ELF-1 (cell line): ENCODE data around the gene SFXN2.
"Not testable (repeated sequence)": the region's sequence is repeated elsewhere in the genome, so short reads cannot be mapped to it uniquely, and the experiment has no call there.

Source experiments
- DNase-seq: peaks from one replicate; pipeline ENCODE4 v3.0.0-alpha.2; 2016; ENCODE audit warnings: low read depth, low spot score

SFXN2 gene

DNA sequence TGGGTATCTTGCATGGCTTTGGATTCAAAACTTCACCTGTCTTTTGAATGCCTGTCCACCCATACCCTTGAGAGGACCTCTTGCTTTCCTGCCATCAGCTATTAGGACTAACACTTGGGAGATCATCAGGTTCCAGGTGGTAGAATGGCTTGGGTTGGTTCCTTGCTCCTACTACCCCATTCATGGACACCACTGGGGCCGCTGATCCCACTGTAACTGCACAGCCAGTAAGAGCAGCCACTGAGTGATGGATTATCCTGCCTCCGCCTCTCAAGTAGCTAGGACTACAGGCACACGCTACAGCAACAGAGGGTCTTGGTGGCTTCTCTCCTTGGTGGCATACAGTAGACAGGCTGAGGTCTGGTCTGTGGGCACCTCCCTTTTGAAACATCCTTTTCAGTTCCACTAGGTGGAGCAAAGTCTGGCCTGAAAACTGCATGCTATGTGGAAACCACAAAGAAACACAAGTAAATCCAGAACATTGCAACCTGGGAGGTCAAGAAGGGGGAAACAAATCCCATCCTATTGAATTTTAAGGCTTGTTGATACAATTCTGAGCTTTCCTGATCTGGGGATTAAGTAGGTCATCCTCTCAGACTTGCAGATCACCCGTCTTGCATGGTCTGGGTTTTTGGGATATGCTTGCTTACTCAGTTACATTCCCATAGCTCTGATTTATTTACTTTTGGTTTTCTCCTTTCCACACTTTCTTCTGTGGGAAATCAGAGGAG, 38.7 kb downstream of the SFXN2 start:
- peak; percentile 75 for DNase-seq

DNA sequence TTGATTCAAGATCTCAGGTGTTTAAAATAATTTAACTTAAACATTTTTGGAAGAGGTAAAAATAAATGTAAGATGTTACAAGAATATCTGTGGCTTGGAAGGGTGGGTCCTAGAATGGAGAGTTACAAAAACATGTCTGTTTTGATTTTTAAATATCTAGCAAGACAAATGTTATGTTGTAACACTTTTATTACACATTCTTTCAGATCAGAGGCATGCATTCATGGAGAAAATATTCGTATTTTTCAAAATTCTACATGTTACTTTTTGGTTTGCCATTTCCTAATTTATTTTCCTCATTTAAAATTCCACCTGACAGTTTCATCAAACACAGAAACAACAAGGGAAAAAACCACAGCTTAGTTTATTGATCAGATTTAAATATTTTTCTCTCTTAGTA, 39.3 kb downstream of the SFXN2 start:
- DNase-seq, result no peak

DNA sequence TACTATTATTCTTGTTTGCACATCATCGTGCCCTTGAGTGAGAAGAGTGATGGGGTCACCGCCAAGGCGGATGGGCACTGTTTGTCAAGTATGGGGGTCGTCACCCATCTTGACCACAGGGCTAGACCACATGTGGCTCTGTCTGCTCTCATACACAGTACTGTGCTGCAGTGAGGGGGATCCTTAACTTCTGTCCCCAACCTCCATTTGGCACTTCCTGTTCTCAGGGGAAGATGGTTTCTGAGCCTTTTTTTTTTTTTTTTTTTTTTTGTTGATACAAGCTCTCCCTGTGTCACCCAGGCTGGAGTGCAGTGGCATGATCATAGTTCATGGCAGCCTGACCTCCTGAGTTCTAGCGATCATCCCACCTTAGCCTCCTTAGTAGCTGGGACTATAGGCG, 42.9 kb downstream of the SFXN2 start:
- no peak for DNase-seq

DNA sequence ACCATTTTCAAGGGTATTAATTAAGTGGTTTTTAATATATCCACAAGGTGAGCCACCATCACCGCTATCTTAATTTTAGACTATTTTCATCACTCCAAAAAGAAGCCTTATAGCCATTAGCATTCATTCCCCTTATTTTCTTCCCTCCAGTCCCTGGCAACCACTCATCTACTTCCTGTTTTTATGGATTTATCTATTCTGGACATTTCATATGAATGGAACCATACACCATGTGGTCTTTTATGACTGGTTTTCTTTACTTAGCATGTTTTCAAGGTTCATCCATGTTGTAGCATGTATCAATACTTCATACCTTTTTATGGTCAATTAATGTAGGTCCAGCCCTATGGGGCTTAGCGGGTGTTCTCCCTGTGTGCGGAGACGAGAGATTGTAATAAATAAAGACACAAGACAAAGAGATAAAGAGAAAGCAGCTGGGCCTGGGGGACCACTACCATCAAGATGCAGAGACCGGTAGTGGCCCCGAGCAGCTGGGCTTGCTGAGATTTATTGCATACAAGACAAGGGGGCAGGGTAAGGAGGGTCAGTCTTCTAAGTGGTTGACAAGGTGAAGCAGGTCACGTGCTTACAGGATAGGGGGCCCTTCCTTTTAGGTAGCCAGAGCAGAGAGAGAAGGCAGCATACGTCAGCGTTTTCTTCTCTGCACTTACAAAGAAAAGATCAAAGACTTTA, 44.0 kb downstream of the SFXN2 start:
- DNase-seq, result peak; percentile 81

DNA sequence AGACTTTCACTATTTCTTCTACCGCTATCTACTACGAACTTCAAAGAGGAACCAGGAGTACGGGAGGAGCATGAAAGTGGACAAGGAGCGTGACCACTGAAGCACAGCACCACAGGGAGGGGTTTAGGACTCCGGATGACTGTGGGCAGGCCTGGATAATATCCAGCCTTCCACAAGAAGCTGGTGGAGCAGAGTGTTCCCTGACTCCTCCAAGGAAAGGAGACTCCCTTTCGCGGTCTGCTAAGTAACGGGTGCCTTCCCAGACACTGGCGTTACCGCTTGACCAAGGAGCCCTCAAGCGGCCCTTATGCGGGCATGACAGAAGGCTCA, 44.5 kb downstream of the SFXN2 start:
- not testable (repeated sequence) for DNase-seq

DNA sequence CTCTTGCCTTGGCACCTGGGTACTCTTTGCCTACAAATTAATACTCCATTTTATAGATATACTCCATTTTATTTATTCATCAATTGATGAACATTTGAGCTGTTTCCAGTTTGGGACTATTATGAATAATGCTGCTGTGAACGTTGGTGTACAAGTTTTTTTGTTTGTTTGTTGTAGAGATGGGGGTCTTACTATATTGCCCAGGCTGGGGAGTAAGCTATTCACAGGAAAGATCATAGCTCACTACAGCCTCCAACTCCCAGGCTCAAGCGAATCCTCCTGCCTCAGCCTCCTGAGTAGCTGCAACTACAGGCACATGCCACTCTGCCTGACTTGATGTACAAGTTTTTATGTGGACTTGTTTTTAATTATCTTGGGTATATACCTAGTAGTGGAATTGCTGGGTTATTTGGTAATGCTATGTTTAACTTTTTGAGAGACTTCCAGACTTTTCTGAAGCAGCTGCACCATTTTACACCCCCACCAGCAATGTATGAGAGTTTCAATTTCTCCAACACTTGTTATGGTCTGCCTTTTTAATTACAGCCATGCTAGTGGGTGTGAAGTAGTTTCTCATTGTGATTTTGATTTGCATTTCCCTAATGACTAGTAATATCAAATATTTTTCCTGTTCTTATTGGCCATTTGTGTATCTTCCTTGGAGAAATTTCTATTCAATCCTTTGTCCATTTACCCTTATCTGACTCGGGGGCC, 45.2 kb downstream of the SFXN2 start:
- no peak for DNase-seq

DNA sequence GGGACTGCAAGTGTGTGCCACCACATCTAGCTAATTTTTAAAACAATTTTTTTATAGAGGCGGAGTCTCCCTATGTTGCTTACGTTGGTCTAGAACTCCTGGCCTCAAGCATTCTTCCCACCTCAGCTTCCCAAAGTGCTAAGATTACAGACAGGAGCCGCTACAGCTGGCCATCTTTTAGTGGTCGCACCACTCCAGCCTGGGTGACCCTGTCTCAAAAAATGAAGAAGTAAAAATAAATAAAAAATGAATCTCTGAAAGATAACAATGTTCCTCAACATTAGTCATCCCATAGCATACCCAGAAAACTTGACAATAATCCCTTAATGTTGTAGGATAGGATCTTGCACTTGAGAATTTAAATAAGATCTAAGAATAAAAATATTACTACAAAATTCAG, 47.5 kb downstream of the SFXN2 start:
- no peak for DNase-seq

DNA sequence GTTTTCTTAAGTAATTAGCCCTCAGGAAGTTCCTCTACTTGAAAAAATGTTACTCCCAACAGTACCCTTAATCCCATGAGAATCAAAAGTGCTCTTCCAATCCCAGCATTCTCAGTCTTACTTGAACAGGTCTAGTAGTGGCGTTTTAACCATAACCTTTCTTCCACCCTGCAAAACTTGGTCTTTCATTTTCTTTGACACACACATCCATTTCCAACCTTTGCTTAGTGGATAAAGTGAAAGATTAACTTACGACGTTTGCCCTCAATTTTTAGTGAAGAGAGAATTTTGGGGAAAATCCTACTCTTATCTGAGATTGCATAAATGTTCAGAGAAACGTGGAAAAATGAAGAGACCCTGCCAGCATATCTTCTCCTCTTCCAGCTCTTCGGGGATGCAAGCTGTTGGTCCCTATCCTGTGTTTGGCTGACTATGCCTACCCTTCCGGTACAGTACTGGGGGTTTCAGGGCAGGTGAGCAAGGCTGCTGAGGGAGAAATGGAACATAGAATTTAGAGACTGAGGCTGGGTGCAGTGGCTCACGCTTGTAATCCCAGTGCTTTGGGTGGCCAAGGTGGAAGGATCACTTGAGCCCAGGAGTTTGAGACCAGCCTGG, 48.1 kb downstream of the SFXN2 start:
- DNase-seq, result no peak

DNA sequence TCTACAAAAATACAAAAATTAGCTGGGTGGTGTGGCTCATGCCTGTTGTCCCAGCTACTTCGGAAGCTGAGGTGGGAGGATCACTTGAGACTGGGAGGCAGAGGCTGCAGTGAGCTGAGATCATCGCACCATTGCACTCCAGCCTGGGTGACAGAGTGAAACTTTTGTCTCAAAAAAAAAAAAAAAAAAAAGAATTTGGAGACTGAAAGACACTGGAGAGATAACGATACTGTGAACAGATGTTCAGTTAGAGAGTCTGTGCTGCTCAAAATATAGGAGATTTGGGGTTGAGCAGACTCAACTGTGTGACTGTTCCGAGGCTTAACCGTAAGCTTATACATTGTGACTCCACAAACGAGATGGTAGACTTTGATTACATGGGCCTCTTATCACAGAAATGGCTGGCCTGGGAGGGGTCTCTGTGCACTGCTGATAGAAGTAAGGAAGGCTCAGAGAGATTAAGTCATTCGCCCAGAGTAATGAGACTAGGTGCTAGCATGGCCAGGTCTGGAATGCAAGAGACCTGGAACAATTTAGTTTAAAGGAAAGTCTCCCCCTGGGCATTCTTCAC, 48.7 kb downstream of the SFXN2 start:
- DNase-seq, result peak; percentile 63

DNA sequence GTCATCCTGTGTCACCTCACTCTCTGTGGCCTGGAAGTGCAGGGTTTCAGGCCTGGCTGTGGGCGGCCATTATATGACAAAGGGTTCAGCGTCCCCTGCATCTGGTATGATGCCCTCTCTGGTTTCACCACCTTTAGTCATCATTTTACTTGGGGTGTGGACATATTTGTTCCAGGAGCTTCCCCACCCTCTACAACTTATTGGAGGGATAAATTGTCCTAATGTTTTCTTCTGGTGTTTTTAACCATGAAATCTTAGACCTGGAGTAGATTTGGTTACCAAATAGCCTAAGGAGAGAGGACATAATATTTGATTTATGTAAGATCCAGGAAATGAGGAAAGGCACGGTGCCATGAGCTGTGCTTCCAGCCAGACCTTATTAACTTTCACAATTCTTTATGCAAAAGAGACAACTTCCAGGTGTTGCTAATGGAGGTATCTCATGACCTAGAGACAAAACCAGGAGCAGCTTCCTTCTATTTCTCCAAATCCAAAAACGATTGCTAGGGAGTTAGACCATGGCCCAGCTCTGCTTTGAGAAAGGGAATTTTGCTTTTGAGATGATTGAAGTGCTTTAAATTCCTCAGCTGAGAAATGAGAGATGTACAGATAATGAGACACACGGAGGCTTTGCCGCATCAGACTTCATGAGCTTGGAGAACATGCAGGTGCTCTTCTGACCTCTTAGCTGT, 50.2 kb downstream of the SFXN2 start:
- no peak for DNase-seq

DNA sequence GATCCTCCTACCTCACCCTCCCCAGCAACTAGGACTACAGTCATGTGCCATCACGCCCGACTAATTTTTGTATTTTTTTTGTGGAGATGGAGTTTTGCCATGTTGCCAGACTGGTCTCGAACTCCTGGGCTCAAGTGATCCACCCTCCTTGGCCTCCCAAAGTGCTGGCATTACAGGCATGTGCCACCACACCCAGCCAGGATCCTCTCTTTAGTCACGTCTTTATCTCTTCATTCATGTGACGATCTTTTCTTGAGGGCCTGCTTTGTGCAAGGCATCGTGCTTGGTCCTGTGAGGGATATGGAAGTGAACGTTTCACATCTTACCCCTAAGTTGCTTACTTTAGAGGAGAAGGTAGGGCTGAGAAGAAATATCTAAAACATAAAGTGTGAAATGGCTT, 50.9 kb downstream of the SFXN2 start:
- no peak for DNase-seq

DNA sequence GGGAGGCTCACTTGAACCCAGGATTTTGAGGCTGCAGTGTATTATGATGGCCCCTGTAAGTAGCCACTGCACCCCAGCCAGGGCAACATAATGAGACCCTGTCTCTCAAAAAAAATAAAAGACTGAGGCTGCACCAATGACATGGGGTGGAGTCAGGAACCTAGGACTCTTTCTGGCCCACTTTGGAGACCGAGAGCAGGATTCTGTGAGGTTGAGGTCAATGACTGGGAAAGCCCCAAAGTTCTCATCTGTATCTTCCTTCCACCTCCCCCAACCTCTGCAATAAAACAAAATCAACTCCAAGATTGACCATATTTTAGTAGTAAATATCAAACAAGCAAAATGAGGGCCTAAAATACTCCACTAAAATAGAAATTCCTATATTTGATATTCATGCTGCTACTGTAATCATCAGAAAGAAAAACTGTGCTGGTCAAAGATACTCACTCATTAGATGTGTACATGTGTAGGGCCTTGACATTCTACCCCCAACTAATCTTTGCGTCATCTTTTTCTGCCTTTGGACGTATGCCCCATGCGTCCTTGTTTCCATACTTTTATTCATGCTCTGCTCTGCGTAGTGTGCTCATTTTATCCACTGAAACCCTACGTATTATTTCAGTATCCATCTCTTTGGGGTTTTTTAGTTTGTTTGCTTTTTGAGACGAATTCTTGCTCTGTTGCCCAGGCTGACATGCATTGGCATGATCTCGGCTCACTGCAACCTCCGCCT, 53.2 kb downstream of the SFXN2 start:
- DNase-seq, result no peak

DNA sequence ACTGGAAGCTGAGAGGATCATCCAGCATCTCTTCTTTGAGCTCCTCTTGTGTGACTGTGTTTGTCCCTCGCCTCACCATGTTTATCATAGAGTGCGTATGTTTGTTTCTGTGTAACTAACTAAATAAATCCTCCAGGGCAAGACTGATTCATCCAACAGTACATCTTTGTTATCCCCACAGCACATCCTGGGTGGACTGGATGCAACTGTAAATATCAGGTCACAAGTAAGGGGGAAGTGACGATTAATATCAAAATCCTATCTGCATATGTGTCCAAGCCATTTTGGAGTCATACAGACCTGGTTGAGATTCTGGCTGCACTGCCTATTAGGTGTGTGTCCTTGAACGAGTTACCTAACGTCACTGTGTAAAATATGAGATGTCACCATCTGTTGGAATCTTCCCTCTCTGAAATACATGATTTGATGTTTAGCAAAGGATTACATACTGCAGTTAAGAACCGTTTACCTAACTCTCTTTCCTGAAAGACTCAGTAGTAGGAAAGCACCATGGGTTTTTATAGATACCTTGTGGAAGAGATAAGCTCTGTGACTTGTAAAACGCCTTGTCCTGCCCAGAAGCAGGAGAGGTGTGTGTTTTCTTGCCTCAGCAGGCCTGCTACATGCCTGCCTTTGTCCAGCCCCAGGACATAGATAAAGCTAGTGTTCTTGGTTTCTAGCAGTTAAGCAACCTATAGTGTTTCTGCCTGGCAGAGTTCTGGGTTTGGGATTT, 55.1 kb downstream of the SFXN2 start:
- DNase-seq, result peak; percentile 70

DNA sequence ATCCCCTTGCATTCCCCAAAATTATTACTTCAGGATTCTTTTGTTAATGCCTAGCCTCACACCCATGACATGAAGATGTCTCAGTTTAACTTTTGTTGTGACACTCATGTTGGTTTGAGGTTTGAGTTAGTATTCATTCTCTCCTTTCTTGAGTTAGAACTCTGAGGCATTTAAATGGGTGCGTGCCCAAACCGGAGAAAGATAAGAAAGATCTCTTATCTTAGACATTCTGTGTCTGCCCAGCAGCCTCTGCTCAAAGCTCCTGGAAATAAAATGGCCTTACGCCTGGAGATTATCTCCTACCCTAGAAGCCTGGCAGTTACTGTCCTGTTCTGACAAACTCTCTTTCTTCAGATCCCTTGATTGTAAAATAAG, 55.7 kb downstream of the SFXN2 start:
- DNase-seq, result peak; percentile 51

DNA sequence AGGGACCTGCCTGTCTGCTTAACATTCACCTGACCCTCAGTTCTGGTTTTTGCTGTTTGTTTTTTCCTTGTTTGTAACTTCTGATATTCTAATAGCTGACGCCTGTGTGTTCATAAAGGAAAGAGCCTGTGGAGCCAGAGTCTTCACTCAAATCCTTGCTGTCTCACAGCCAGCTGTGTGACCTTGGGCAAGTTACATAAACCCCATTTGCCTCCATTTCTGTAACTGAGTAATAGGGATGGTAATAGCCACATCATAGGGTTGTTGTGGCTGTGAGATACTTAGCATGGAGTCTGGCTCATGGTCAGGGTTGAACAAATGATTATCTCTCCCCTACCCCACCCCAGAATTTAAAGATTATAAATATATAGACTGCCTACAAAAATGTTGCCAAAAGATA, 56.4 kb downstream of the SFXN2 start:
- no peak for DNase-seq

DNA sequence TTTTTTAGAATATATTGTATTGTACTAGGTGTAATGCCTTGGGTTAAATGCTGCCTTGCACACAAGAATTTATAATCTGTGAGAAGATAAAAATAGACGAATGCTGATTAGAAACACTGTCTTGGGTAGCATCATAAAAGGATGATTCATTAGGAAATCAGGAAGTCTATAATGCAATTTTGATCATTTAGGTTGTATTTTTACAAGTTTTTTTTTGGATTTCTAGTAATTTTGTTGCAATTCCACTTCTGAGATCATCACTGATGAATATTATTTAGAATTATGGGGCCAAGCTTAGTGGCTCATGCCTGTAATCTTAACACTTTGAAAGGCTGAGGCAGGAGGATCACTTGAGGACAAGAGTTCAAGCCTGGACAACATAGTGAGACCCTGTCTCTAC, 58.9 kb downstream of the SFXN2 start:
- DNase-seq, result no peak

DNA sequence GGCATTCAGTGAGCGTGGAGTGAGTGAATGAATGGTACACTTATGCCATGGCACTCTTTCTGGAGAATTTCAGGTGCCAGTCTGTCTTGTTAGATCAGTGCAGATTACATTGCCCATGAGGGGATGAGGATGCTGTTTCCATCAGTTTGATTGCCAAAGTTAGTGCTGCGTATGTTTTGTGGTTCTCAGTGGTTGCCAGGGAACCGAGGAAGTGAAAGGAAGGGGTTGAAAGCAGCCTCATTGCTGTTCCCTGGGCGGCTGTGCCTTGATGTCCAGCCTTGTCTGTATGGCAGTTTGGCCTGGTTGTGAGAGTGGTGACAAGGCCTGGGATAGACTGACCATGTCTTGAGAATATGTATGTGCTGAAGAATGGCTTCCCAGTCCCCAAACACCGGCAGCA, 59.5 kb downstream of the SFXN2 start:
- DNase-seq, result no peak

DNA sequence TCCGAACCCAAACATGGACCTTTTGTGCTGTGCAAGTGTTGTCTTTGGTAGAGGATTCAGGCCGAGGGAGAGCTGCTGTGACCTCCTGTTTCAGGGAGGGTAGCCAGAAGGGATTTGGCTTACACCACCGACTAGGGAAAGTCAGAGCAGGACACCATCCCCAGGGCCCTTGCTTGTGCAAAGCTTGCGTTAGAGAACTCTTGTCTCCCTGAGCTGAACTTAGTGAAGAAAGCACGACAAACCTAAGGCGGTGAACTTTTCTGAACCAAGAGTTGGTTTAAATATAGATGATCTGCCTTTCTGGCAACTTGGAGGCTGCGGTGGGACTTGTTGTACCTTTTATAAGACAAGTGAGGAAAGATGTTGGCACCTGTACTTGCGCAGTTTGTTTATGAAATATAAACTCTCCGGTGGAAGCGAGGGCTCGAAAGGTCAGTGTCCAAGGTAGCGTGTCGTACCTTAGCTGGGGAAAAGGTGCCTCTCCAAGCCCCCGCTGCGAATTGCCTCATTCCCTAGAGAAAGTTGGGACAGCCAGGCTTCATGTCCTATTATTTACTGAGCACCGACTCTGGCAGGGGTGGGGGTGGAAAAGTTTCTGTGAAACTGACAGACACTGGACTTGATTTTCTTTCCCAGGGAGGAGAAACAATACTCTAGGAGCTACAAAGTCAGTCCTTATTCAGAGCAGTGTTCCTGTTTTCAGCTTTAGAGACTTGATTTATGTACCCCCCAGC, 60.9 kb downstream of the SFXN2 start:
- no peak for DNase-seq

DNA sequence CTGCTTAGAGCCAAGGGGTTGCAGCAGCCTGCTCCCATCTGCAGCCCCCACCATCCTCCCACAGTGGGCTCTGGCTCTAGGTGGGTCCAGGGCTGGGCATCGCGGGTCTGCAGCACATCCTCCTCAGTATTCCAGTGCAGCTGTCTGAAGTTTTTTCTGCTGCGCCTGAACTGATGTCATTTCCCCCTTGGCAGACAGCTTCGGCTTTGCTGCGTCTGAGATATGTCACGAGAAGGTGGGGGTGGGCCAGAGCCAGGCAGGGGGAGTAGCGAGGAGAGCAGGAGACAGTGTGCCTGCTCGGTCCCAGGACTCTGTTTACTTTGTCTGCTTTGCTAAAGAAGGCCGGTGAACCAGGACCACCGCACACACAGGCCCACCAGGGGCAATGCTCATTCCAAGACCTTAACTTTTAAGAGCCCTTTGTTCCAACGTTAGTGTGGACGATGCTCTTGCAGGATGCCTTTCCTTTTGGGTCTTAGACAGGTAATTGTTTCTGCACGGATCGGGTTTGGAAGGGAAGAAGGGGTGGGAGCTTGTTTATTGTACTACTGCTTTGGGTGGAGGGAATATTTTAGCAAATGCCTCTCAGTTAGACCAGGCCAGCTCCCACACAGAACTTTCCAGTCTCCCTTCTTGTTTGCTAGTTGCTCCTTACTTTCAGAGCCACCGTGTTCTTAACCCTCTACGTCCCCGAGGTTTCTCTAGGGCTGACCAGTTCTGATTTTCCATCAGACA, 61.7 kb downstream of the SFXN2 start:
- DNase-seq, result peak; percentile 91
